PC-3 (cell line): ENCODE data around the gene RCOR2. TPM values are rescaled to one million over a fixed set of nuclear protein-coding genes. Genes with fewer than 3 reads are reported as not detected.

Experiments
- ATAC-seq: fragments of 200-7000 bp; cut with Tn5 transposase; 2 replicates; pipeline ENCODE4 v1.9.1; 2020; ENCODE audit warnings: mild to moderate bottlenecking, moderate library complexity
- BruUV-seq: library from RNA; stranded (reverse); fragments of 400-500 nt; replicated peaks from 2 replicates; lab custom pipeline; 2021; lab: Mats Ljungman, UMichigan
- CTCF ChIA-PET: fragments of 300-600 bp; sonication (Branson Sonifier 250); formaldehyde crosslinking; loops from one replicate; lab custom pipeline; 2022; ENCODE audit warnings: antibody characterized with exemption; lab: Charles Lee
- POLR2A ChIA-PET: fragments of 300-600 bp; sonication (Branson Sonifier 250); formaldehyde crosslinking; loops from one replicate; lab custom pipeline; 2022; ENCODE audit warnings: antibody characterized with exemption; ENCODE audit not compliant: unreplicated experiment; lab: Charles Lee
- DNase-seq: peaks from one replicate; pipeline ENCODE4 v3.0.0-alpha.2; 2015
- H2AFZ ChIP-seq: fragments of 300-600 bp; sonication (generic); 2 replicates; pipeline ENCODE4 v1.6.0; 2016; ENCODE audit warnings: antibody characterized with exemption, low read length
- H3F3A ChIP-seq: fragments of 300-600 bp; sonication (generic); one replicate; pipeline ENCODE4 v1.6.0; 2017; ENCODE audit warnings: antibody characterized with exemption, low read length, control low read depth, mild to moderate bottlenecking; ENCODE audit not compliant: unreplicated experiment
- H3K27ac ChIP-seq: fragments of 300-600 bp; sonication (generic); 2 replicates; pipeline ENCODE4 v1.5.1; 2016; ENCODE audit warnings: mild to moderate bottlenecking, low read length
- H3K27me3 ChIP-seq: fragments of 300-600 bp; sonication (generic); 2 replicates; pipeline ENCODE4 v1.6.1; 2016; ENCODE audit warnings: low read length, mixed read lengths
- H3K36me3 ChIP-seq: fragments of 300-600 bp; sonication (generic); 2 replicates; pipeline ENCODE4 v1.6.1; 2016; ENCODE audit warnings: low read depth, mixed run types, low read length, mixed read lengths
- H3K4me1 ChIP-seq: fragments of 300-600 bp; sonication (generic); 2 replicates; pipeline ENCODE4 v1.5.1; 2016; ENCODE audit warnings: low read length; ENCODE audit not compliant: insufficient read depth
- H3K4me2 ChIP-seq: fragments of 300-600 bp; sonication (generic); 2 replicates; pipeline ENCODE4 v1.6.0; 2016; ENCODE audit warnings: low read length
- H3K4me3 ChIP-seq: fragments of 300-600 bp; sonication (generic); 2 replicates; pipeline ENCODE4 v1.5.1; 2016; ENCODE audit warnings: mild to moderate bottlenecking, low read length, mixed read lengths
- H3K79me2 ChIP-seq: fragments of 300-600 bp; sonication (generic); 2 replicates; pipeline ENCODE4 v1.6.1; 2017; ENCODE audit warnings: low read length, mixed read lengths
- H3K9ac ChIP-seq: fragments of 300-600 bp; sonication (generic); 2 replicates; pipeline ENCODE4 v1.6.0; 2016; ENCODE audit warnings: mild to moderate bottlenecking, low read length
- H3K9me2 ChIP-seq: fragments of 300-600 bp; sonication (generic); replicated peaks from 2 replicates; pipeline ENCODE4 v1.6.1; 2016; ENCODE audit warnings: mixed run types, low read length, mixed read lengths
- H3K9me3 ChIP-seq: fragments of 300-600 bp; sonication (generic); 2 replicates; pipeline ENCODE4 v1.6.1; 2016; ENCODE audit warnings: low read length, mixed read lengths
- H4K20me1 ChIP-seq: fragments of 300-600 bp; sonication (generic); 2 replicates; pipeline ENCODE4 v1.6.1; 2016; ENCODE audit warnings: low read length, mixed read lengths
- CTCF ChIP-seq: fragments of 300-600 bp; sonication (generic); conservative IDR thresholded peaks from 2 replicates; pipeline ENCODE4 v1.5.1; 2017; ENCODE audit warnings: antibody characterized with exemption, low read depth, mild to moderate bottlenecking, low read length
- EZH2 ChIP-seq: fragments of 300-600 bp; sonication (generic); IDR thresholded peaks from one replicate; pipeline ENCODE4 v1.6.1; 2017; ENCODE audit warnings: antibody characterized with exemption, mild to moderate bottlenecking, low read length; ENCODE audit not compliant: unreplicated experiment
- EZH2phosphoT487 ChIP-seq: fragments of 300-600 bp; sonication (generic); IDR thresholded peaks from 2 replicates; pipeline ENCODE4 v1.6.1; 2018; ENCODE audit warnings: mild to moderate bottlenecking, antibody characterized with exemption, low read length, borderline replicate concordance
- intact Hi-C: fragments of 100-400 bp; cut with micrococcal nuclease; formaldehyde crosslinking; loops from 2 replicates; pipeline ENCODE4 v1.9.0; 2023
- total RNA-seq: library from RNA; depleted of rRNA; stranded (reverse); fragments of >200 nt; gene quantifications from 2 replicates; pipeline ENCODE4 v1.2.3, GENCODE V29; 2014

RCOR2 gene
- total RNA-seq, 1 experiment from 2014 or later: 1.4 TPM

DNA sequence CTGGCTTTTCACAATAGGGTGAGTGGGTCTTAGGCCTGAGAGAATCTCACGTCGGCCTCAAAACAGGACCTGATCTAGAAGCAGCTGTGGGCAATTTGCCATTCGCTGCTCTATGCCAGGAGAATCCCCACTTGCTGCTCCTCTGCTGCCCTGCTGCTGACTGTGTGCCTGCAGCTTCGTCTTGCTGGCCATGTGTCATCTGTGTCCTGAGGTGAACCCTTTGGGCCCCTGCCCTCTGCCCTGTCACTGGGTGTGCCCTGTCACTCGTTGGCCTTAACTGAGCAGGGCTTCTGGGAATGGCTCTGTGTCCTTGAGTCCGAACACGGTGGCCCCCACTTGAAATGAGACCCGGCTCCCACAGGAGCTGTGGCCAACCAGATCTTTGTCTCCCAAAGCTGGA lies 28.0 kb upstream of the RCOR2 start:
- ChIA-PET POLR2A (no interaction called here), CTCF (interaction anchor here (0.9 to 1.3 kb wide), 2 partner anchors 39 to 73 kb away, joined by 4 to 6 read pairs; no protein-coding TSS in a partner anchor)
- Histone ChIP-seq H3K4me2 (no peak overlapping the region), H3K36me3 (peaks cover 18% of the 10 kb centered on the region), H3K9me3 (no peaks in the 10 kb centered on the region), H3K4me3 (no peak overlapping the region), H3K9me2 (no peaks in the 10 kb centered on the region), H2AFZ (no peak overlapping the region), H3K27me3 (no peaks in the 10 kb centered on the region), H3K27ac (no peak overlapping the region), H3K79me2 (peaks cover 52% of the 10 kb centered on the region), H3F3A (no peaks in the 10 kb centered on the region), H3K9ac (no peak overlapping the region), H4K20me1 (peaks cover 5% of the 10 kb centered on the region; the same call in 1 of the 2 replicates), H3K4me1 (peaks cover 4% of the 10 kb centered on the region; the same call in 1 of the 2 replicates)
- TF ChIP-seq EZH2phosphoT487 (no peak), EZH2 (no peak), CTCF (no peak)
- intact Hi-C loops: loop anchor here (2.0 to 5.0 kb wide), 2 partner anchors 108 to 178 kb away; partner anchors contain the start of gene ZFTA
- DNase-seq: no peak
- ATAC-seq: no peak
- BruUV-seq: no TSS peak

DNA sequence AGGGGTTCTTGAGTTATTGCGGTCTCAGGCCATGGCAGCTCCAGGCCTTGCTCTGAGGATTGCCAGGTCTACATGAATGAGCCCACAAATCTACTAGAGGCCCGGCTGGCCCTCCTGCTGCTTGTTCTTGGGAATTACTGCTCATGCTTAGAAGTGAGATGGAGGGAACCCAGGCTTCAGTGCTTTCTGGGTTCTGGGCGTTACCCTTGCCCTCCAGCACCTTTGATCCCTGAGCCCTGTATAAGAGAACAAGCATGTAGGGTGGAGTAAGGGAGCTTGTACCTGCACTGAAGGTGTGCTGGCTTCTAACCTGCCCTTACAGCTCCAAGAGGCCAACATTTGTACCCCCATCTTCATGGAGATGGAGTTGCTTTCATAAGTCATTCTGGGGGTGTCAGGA lies 25.8 kb upstream of the RCOR2 start:
- H3K9ac ChIP-seq: no peak overlapping the region
- no peak overlapping the region for H3K4me2 ChIP-seq
- peaks cover 10% of the 10 kb centered on the region for H3K4me1 ChIP-seq
- CTCF ChIA-PET: no interaction called here
- BruUV-seq: no TSS peak
- POLR2A ChIA-PET: no interaction called here
- peaks cover 5% of the 10 kb centered on the region; the same call in 1 of the 2 replicates for H4K20me1 ChIP-seq
- no peak overlapping the region for H3K27ac ChIP-seq
- H3K4me3 ChIP-seq: no peak overlapping the region
- TF ChIP-seq CTCF: no peak
- no peak for TF ChIP-seq EZH2phosphoT487
- TF ChIP-seq EZH2: no peak
- no peak overlapping the region for H2AFZ ChIP-seq
- ATAC-seq (no peak), DNase-seq (no peak)
- H3F3A ChIP-seq: no peaks in the 10 kb centered on the region
- peaks cover 13% of the 10 kb centered on the region for H3K36me3 ChIP-seq
- no peaks in the 10 kb centered on the region for H3K27me3 ChIP-seq
- no peaks in the 10 kb centered on the region for H3K9me3 ChIP-seq
- intact Hi-C loops: no loop called here
- H3K9me2 ChIP-seq: no peaks in the 10 kb centered on the region
- H3K79me2 ChIP-seq: peaks cover 63% of the 10 kb centered on the region

- Histone ChIP-seq H3K9ac (no peak overlapping the region), H3K9me3 (no peaks in the 10 kb centered on the region), H3F3A (no peaks in the 10 kb centered on the region), H3K27me3 (no peaks in the 10 kb centered on the region), H3K36me3 (peaks cover 12% of the 10 kb centered on the region), H3K79me2 (peaks cover 63% of the 10 kb centered on the region), H2AFZ (no peak overlapping the region), H3K4me3 (no peak overlapping the region), H3K4me1 (peaks cover 14% of the 10 kb centered on the region), H3K27ac (no peak overlapping the region), H3K9me2 (no peaks in the 10 kb centered on the region), H4K20me1 (peaks cover 5% of the 10 kb centered on the region; the same call in 1 of the 2 replicates), H3K4me2 (no peak overlapping the region)
- TF ChIP-seq EZH2phosphoT487 (no peak), CTCF (no peak), EZH2 (no peak)
- BruUV-seq: no TSS peak
- POLR2A ChIA-PET: no interaction called here
- DNase-seq: no peak
- CTCF ChIA-PET: interaction anchor here (0.7 kb wide), 1 partner anchor 36 kb away, joined by 4 read pairs; no protein-coding TSS in a partner anchor
- intact Hi-C loops: no loop called here
- ATAC-seq: no peak
Measured at GRCh38 chr11:63941901-63942300, 24.9 kb upstream of the RCOR2 start.
